Testis (tissue), 3 donors: ENCODE results near the gene NAP1L3. TPM values are rescaled to one million over a fixed set of nuclear protein-coding genes. Genes with fewer than 3 reads are reported as not detected.

Experiments
- DNase-seq: peaks from one replicate; pipeline ENCODE4 v3.0.0-alpha.2; 2019
- H3K27ac ChIP-seq, 2 donors: fragments of 200-600 bp; sonication (generic); one replicate each; pipeline ENCODE4 v1.5.1; 2019
- H3K27me3 ChIP-seq: fragments of 200-600 bp; sonication (generic); one replicate; pipeline ENCODE4 v1.5.1; 2019
- H3K36me3 ChIP-seq: fragments of 200-600 bp; sonication (generic); one replicate; pipeline ENCODE4 v1.5.1; 2017; ENCODE audit warnings: low read depth; ENCODE audit errors: missing control alignments
- H3K4me1 ChIP-seq: fragments of 200-600 bp; sonication (generic); one replicate; pipeline ENCODE4 v1.5.1; 2019
- H3K4me3 ChIP-seq, 2 donors: fragments of 200-600 bp; sonication (generic); one replicate each; pipeline ENCODE4 v1.5.1; 2017 to 2019
- H3K9me3 ChIP-seq: fragments of 200-600 bp; sonication (generic); one replicate; pipeline ENCODE4 v1.5.1; 2017
- CTCF ChIP-seq, 3 experiments: fragments of 450-650 bp in 2 of 3; fragments of 200-600 bp in 1 of 3; sonication (generic) in 1 of 3; IDR thresholded peaks; one replicate each; pipeline ENCODE4 v1.5.1; 2016 to 2019; ENCODE audit warnings: antibody characterized with exemption in 3 of 3, mild to moderate bottlenecking in 2 of 3, moderate library complexity in 1 of 3
- POLR2A ChIP-seq: fragments of 450-650 bp; IDR thresholded peaks from one replicate; pipeline ENCODE4 v1.6.1; 2017; ENCODE audit warnings: antibody characterized with exemption, mild to moderate bottlenecking, moderate library complexity
- WGBS, 2 donors: methylation state at CpG; one replicate each; pipeline ENCODE4 v1.1.5; 2018; 5-methylcytosine and 5-hydroxymethylcytosine counted together
- intact Hi-C: fragments of 100-400 bp; cut with DNase I; formaldehyde crosslinking; loops from one replicate; pipeline ENCODE4 v1.15.1; 2023; ENCODE audit warnings: low total_unique reads
- polyA plus RNA-seq: library from polyadenylated mRNA; stranded (reverse); fragments of 350-450 nt; fragmentation: Illumina TruSeq; extraction: RNeasy Lipid Tissue Mini Kit (QIAGEN cat#74804); gene quantifications from one replicate; pipeline ENCODE4 v1.2.3, GENCODE V29; 2014; ENCODE audit warnings: low read depth, low replicate concordance; ENCODE audit not compliant: insufficient read depth
- total RNA-seq, 2 donors: library from RNA; depleted of rRNA; stranded (reverse); fragments of >200 nt; gene quantifications; one replicate each; pipeline ENCODE4 v1.2.3, GENCODE V29; 2016

The NAP1L3 gene
- total and polyA plus RNA-seq, 3 donors from 2014 or later, result 30.0 to 51.3 (median 37.2) TPM

GRCh38 chrX:93673869-93674271 is 492 bp upstream of the NAP1L3 start, which contains the start of gene FAM133A:
Gene FAM133A, plus strand, starts transcription at chrX:93674206. Its CDS starts 35,214 bp downstream, at chrX:93709420.
- DNase-seq, result peak; percentile 50
- H3K4me3 ChIP-seq, result peak within 1 kb of the TSS; percentile 66 to 81
- H3K9me3 ChIP-seq, result no peaks in the 10 kb centered on the region
- H3K27ac ChIP-seq, result peak within 1 kb of the TSS; percentile 68 to 82
- intact Hi-C loops, result no loop called here
- no peaks in the 10 kb centered on the region for H3K4me1 ChIP-seq
- TF ChIP-seq CTCF (IDR thresholded peaks at IDR 0.05) (no peak), POLR2A (no peak)
- 0% methylated on average over 11 of the region's 11 CpGs for WGBS, 2 donors
- no peaks in the 10 kb centered on the region for H3K27me3 ChIP-seq
- no peaks in the 10 kb centered on the region for H3K36me3 ChIP-seq

- intact Hi-C loops, result no loop called here
- no peak for DNase-seq
- no peak for TF ChIP-seq CTCF (IDR thresholded peaks at IDR 0.05)
- TF ChIP-seq POLR2A, result no peak
- WGBS, 2 donors, result 80 to 93% methylated on average over 1 to 6 of the region's 7 CpGs
- Histone ChIP-seq H3K4me1 (no peaks in the 10 kb centered on the region), H3K9me3 (no peaks in the 10 kb centered on the region), H3K36me3 (no peaks in the 10 kb centered on the region), H3K4me3 (no peak overlapping the region), H3K27me3 (no peaks in the 10 kb centered on the region), H3K27ac (no peak overlapping the region)
Measured at GRCh38 chrX:93660575-93660974, 12.8 kb downstream of the NAP1L3 start.

- Histone ChIP-seq H3K36me3 (no peaks in the 10 kb centered on the region), H3K9me3 (no peaks in the 10 kb centered on the region), H3K27me3 (no peaks in the 10 kb centered on the region), H3K4me1 (no peaks in the 10 kb centered on the region), H3K4me3 (no peak overlapping the region), H3K27ac (no peak overlapping the region)
- 88 to 100% methylated on average over 1 of the region's 1 CpG for WGBS, 2 donors
- intact Hi-C loops, result no loop called here
- TF ChIP-seq CTCF (IDR thresholded peaks at IDR 0.05), result no peak
- no peak for TF ChIP-seq POLR2A
- DNase-seq, result no peak
Measured at GRCh38 chrX:93649381-93649780, 24.0 kb downstream of the NAP1L3 start.

- Histone ChIP-seq H3K27me3 (no peaks in the 10 kb centered on the region), H3K36me3 (no peaks in the 10 kb centered on the region), H3K27ac (no peak overlapping the region), H3K4me3 (no peak overlapping the region), H3K9me3 (no peaks in the 10 kb centered on the region), H3K4me1 (no peaks in the 10 kb centered on the region)
- no peak for TF ChIP-seq CTCF (IDR thresholded peaks at IDR 0.05)
- no peak for TF ChIP-seq POLR2A
- DNase-seq, result no peak
- intact Hi-C loops, result no loop called here
- WGBS, 2 donors, result 83 to 91% methylated on average over 2 of the region's 2 CpGs
Measured at GRCh38 chrX:93637591-93637990, 35.8 kb downstream of the NAP1L3 start.

Other genes starting within 250 kb of the NAP1L3 start
- gene FAM133A, start 628 bp upstream of the NAP1L3 start, total RNA-seq, result 10 to 100 TPM; 20.6 to 27.7 TPM
- gene FAM133A, start 628 bp upstream of the NAP1L3 start, polyA plus RNA-seq, result 3.3 TPM